K562 (cell line): ENCODE results near the gene CASKIN1. TPM values are rescaled to one million over a fixed set of nuclear protein-coding genes. Genes with fewer than 3 reads are reported as not detected.

Experiments used
- CREM ChIP-seq: IDR thresholded peaks from 2 replicates; pipeline ENCODE4 v1.6.1; 2014; ENCODE audit warnings: antibody characterized with exemption, low read depth
- DEAF1 ChIP-seq: fragments of 450-650 bp; formaldehyde crosslinking; IDR thresholded peaks from 2 replicates; pipeline ENCODE4 v1.4.0; 2020; ENCODE audit warnings: mild to moderate bottlenecking, moderate library complexity
- FOXK2 ChIP-seq, 2 experiments: fragments of 450-650 bp; IDR thresholded peaks in 1 of 2; conservative IDR thresholded peaks in 1 of 2; 2 replicates each; pipeline ENCODE4 v1.6.1; 2016; ENCODE audit warnings: low read depth in 2 of 2, mild to moderate bottlenecking in 1 of 2
- NFRKB ChIP-seq: fragments of 450-650 bp; IDR thresholded peaks from 2 replicates; pipeline ENCODE4 v1.6.1; 2016; ENCODE audit warnings: low read depth
- POLR2G ChIP-seq: fragments of 200-400 bp; formaldehyde crosslinking; IDR thresholded peaks from 2 replicates; pipeline ENCODE4 v1.6.1; 2017; ENCODE audit warnings: low read depth, mild to moderate bottlenecking, antibody characterized with exemption, low read length, moderate library complexity
- SREBF1 ChIP-seq: fragments of 150-350 bp; IDR thresholded peaks from 2 replicates; pipeline ENCODE4 v1.6.1; 2014; ENCODE audit warnings: antibody characterized with exemption, low read depth, low read length, borderline replicate concordance
- polyA plus RNA-seq, 8 experiments: library from polyadenylated mRNA; depleted of rRNA in 4 of 8; stranded (reverse) in 5 of 8; unstranded in 3 of 8; fragments of >200 nt; fragmentation: Nextera tagmentation in 2 of 8; fragmentation: Illumina TruSeq in 1 of 8; extraction: Ambion mirVana in 2 of 8; extraction: Trizol in 1 of 8; gene quantifications; 2 replicates each; pipeline versions ENCODE4 v1.2.1 to v1.2.3, GENCODE V29; 2011 to 2014; ENCODE audit warnings: inconsistent platforms in 1 of 8, missing spikeins in 1 of 8
- total RNA-seq, 7 experiments: library from RNA; depleted of rRNA in 6 of 7; stranded (reverse); fragments of >200 nt in 6 of 7; fragmentation: Illumina TruSeq in 2 of 7; extraction: Trizol in 2 of 7; gene quantifications; 2 replicates each; pipeline versions ENCODE4 v1.2.1 to v1.2.3, GENCODE V29; 2011 to 2021; ENCODE audit warnings: low replicate concordance in 1 of 7
- TF ChIP-seq, protein P1 (sequence below): fragments of 250-450 bp; sonication (Bioruptor Pico); IDR thresholded peaks from 2 replicates; pipeline ENCODE4 v1.9.0; 2021; ENCODE audit warnings: mild to moderate bottlenecking
- TF ChIP-seq, protein P2 (sequence below): sonication (generic); formaldehyde crosslinking; IDR thresholded peaks from 2 replicates; pipeline ENCODE4 v1.8.1; 2023; ENCODE audit warnings: mild to moderate bottlenecking, missing genetic modification reagents

Gene CASKIN1
- total and polyA plus RNA-seq, 9 of the 15 experiments (the other 6 are each of a cell fraction or from before 2014, with no cell fraction given) = 0.15 to 4.5 (median 1.5) TPM; not detected in 2

GRCh38 chr16:2148714-2149629 is 47.4 kb downstream of the CASKIN1 start (continued):
- no peak for TF ChIP-seq DEAF1
- TF ChIP-seq SREBF1 = no peak
- TF ChIP-seq CREM = peak; percentile 53
- no peak for TF ChIP-seq NFRKB
- peak; percentile 40 for TF ChIP-seq POLR2G
- TF ChIP-seq, protein P1, sequence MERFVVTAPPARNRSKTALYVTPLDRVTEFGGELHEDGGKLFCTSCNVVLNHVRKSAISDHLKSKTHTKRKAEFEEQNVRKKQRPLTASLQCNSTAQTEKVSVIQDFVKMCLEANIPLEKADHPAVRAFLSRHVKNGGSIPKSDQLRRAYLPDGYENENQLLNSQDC (CRISPR knock-in tag) = peak; percentile 48; the same call in 1 of the 2 replicates
- no peak for TF ChIP-seq FOXK2 (conservative IDR thresholded peaks at IDR 0.05 in 1 of 2, IDR thresholded peaks at IDR 0.05 in 1 of 2; ENCODE audit: low read depth in 2 of 2)
- TF ChIP-seq, protein P2, sequence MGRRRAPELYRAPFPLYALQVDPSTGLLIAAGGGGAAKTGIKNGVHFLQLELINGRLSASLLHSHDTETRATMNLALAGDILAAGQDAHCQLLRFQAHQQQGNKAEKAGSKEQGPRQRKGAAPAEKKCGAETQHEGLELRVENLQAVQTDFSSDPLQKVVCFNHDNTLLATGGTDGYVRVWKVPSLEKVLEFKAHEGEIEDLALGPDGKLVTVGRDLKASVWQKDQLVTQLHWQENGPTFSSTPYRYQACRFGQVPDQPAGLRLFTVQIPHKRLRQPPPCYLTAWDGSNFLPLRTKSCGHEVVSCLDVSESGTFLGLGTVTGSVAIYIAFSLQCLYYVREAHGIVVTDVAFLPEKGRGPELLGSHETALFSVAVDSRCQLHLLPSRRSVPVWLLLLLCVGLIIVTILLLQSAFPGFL = no peak
- TF ChIP-seq, all 486 proteins: peak for 41
